Measurements from ENCODE around the gene HOXC10. TPM values are rescaled to one million over a fixed set of nuclear protein-coding genes. Genes with fewer than 3 reads are reported as not detected.

The HOXC10 gene
- total and polyA plus RNA-seq, 2 donors (not counting 1 experiment from before 2014, with no cell fraction given): not detected

DNA sequence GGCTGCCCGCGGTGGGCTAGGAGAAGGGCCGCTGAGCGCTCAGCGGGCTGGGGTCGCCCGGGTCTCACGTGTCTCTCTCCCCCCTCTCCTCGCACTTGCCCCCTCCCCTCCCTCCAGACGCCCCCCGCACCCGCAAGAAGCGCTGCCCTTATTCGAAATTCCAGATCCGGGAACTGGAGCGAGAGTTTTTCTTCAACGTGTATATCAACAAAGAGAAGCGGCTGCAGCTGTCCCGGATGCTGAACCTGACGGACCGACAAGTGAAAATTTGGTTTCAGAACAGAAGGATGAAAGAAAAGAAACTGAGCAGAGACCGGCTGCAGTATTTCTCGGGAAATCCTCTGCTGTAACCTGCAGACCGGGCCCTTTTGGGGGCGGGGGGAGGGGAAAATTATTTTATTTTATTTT lies 9.9 kb upstream of the HOXC10 start:
- Histone ChIP-seq H4K20me1 (ENCODE audit: control insufficient read depth, insufficient read depth, low read length, poor library complexity, severe bottlenecking) (no peaks in the 10 kb centered on the region), H3K4me2 (replicated peaks; ENCODE audit: low read depth, low read length, poor library complexity, severe bottlenecking) (peak overlapping the region; percentile 79), H3K36me3 (replicated peaks in 1 of 2; ENCODE audit: control extremely low read depth in 1 of 2, control insufficient read depth in 1 of 2, extremely low read depth in 1 of 2, insufficient read depth in 2 of 2, low read length in 1 of 2) (no peaks in the 10 kb centered on the region), H3K9me3 (ENCODE audit: control extremely low read depth in 1 of 3, control insufficient read depth in 2 of 3, insufficient read depth in 1 of 3, low read length in 2 of 3) (peaks cover 0 to 74% (median 13%) of the 10 kb centered on the region in 3 donors), H2AFZ (ENCODE audit: insufficient read depth, low read depth, low read length, poor library complexity, severe bottlenecking) (peak overlapping the region; percentile 47), H3K4me1 (ENCODE audit: control insufficient read depth in 2 of 2, insufficient read depth in 2 of 2, low read length in 2 of 2) (peaks cover 25 to 40% of the 10 kb centered on the region in 2 donors), H3K27ac (ENCODE audit: low read length in 2 of 2) (no peak overlapping the region), H3K27me3 (replicated peaks in 1 of 4; ENCODE audit: control extremely low read depth in 1 of 4, control insufficient read depth in 3 of 4, insufficient read depth in 4 of 4, low read length in 3 of 4) (peaks cover 0 to 98% (median 85%) of the 10 kb centered on the region in 4 experiments), H3K4me3 (ENCODE audit: control extremely low read depth in 1 of 5, extremely low read depth in 1 of 5, insufficient read depth in 1 of 5, low read depth in 2 of 5, low read length in 4 of 5) (peak overlapping the region in 2 of 5 experiments; percentile 18 to 54), H3K79me2 (ENCODE audit: control insufficient read depth, insufficient read depth, low read length) (no peaks in the 10 kb centered on the region), H3K9ac (ENCODE audit: low read length) (peak overlapping the region; percentile 51)
- DNase-seq (peak; percentile 36), ATAC-seq (ENCODE audit: low read depth) (no peak)
- Mint-ChIP-seq H3K9me3 (ENCODE audit: insufficient read depth) (peaks cover 2% of the 10 kb centered on the region), H3K4me3 (peak overlapping the region; percentile 74), H3K4me1 (peaks cover 21% of the 10 kb centered on the region), H3K27me3 (peaks cover 85% of the 10 kb centered on the region), H3K27ac (peak overlapping the region; percentile 26)
- intact Hi-C loops (cut with micrococcal nuclease): loop anchor here (2.0 to 5.0 kb wide), 2 partner anchors 22 to 37 kb away; no protein-coding TSS in a partner anchor
- TF ChIP-seq, protein P1, sequence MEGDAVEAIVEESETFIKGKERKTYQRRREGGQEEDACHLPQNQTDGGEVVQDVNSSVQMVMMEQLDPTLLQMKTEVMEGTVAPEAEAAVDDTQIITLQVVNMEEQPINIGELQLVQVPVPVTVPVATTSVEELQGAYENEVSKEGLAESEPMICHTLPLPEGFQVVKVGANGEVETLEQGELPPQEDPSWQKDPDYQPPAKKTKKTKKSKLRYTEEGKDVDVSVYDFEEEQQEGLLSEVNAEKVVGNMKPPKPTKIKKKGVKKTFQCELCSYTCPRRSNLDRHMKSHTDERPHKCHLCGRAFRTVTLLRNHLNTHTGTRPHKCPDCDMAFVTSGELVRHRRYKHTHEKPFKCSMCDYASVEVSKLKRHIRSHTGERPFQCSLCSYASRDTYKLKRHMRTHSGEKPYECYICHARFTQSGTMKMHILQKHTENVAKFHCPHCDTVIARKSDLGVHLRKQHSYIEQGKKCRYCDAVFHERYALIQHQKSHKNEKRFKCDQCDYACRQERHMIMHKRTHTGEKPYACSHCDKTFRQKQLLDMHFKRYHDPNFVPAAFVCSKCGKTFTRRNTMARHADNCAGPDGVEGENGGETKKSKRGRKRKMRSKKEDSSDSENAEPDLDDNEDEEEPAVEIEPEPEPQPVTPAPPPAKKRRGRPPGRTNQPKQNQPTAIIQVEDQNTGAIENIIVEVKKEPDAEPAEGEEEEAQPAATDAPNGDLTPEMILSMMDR (IDR thresholded peaks at IDR 0.05): no peak
- TF ChIP-seq EZH2 (IDR thresholded peaks at IDR 0.05; ENCODE audit: borderline replicate concordance, insufficient read depth, low read depth, low read length, poor library complexity, severe bottlenecking): no peak
- ChIA-PET CTCF (interaction anchor here (0.7 kb wide), 1 partner anchor 89 kb away, joined by 4 read pairs; no protein-coding TSS in a partner anchor), POLR2A (interaction anchor here (0.6 kb wide), 1 partner anchor 179 kb away, joined by 3 read pairs; no protein-coding TSS in a partner anchor)
- 9% methylated on average over 19 of the region's 25 CpGs for WGBS (ENCODE audit: insufficient coverage)

DNA sequence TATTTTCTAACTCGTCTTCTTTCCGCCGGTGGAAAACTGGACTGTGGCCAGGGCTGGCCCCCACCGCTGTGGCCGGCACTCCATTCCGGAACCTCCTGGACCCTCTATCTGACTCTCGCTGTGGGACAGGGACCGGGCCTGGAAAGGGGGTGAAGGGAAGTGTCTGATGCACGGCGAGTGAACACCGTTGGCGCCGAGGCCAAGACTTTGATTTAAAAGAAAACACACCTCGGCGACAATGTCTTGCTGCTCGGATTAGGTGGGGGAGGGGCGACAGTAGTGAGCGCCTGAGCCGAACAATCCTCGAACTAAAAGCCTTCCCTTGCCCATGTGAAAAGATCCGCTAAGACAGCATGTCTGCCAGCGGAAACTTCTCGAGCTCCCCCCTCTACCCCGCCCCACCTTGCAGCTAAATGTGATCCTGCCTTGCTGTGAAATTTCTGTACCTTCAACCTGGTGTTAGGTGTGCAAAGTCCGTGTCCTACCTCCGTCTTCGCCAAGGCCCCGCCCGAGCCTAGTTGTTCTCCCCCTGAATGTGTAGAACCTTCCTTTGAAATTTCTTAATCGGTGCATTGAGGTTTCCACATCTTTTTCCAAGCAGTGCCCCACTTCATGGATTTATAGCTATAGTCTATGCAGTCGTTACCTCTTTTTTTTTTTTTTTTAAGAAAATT lies 9.3 kb upstream of the HOXC10 start:
- H3K4me3 ChIP-seq (ENCODE audit: control extremely low read depth in 1 of 5, extremely low read depth in 1 of 5, insufficient read depth in 1 of 5, low read depth in 2 of 5, low read length in 4 of 5): no peak overlapping the region
- ChIA-PET POLR2A (interaction anchor here (0.6 kb wide), 2 partner anchors 20 to 105 kb away, joined by 7 to 10 read pairs; no protein-coding TSS in a partner anchor), CTCF (interaction anchor here (0.7 kb wide), 2 partner anchors 89 to 275 kb away, joined by 4 to 5 read pairs; no protein-coding TSS in a partner anchor)
- DNase-seq (peak; percentile 27), ATAC-seq (ENCODE audit: low read depth) (no peak)
- H3K4me3 Mint-ChIP-seq: peak overlapping the region; percentile 74
- H3K4me2 ChIP-seq (replicated peaks; ENCODE audit: low read depth, low read length, poor library complexity, severe bottlenecking): peak overlapping the region; percentile 79
- H3K4me1 ChIP-seq (ENCODE audit: control insufficient read depth in 2 of 2, insufficient read depth in 2 of 2, low read length in 2 of 2): peaks cover 25 to 42% of the 10 kb centered on the region in 2 donors
- no peaks in the 10 kb centered on the region for H3K79me2 ChIP-seq (ENCODE audit: control insufficient read depth, insufficient read depth, low read length)
- H3K4me1 Mint-ChIP-seq: peaks cover 21% of the 10 kb centered on the region
- intact Hi-C loops (cut with micrococcal nuclease): loop anchor here (2.0 to 5.0 kb wide), 2 partner anchors 23 to 37 kb away; no protein-coding TSS in a partner anchor
- peaks cover 85% of the 10 kb centered on the region for H3K27me3 Mint-ChIP-seq
- H3K9me3 ChIP-seq (ENCODE audit: control extremely low read depth in 1 of 3, control insufficient read depth in 2 of 3, insufficient read depth in 1 of 3, low read length in 2 of 3): peaks cover 0 to 73% (median 13%) of the 10 kb centered on the region in 3 donors
- H3K9me3 Mint-ChIP-seq (ENCODE audit: insufficient read depth): peaks cover 2% of the 10 kb centered on the region
- TF ChIP-seq, protein P1 (IDR thresholded peaks at IDR 0.05): no peak
- no peak for TF ChIP-seq EZH2 (IDR thresholded peaks at IDR 0.05; ENCODE audit: borderline replicate concordance, insufficient read depth, low read depth, low read length, poor library complexity, severe bottlenecking)
- peaks cover 0 to 97% (median 85%) of the 10 kb centered on the region in 4 experiments for H3K27me3 ChIP-seq (replicated peaks in 1 of 4; ENCODE audit: control extremely low read depth in 1 of 4, control insufficient read depth in 3 of 4, insufficient read depth in 4 of 4, low read length in 3 of 4)
- no peaks in the 10 kb centered on the region for H3K36me3 ChIP-seq (replicated peaks in 1 of 2; ENCODE audit: control extremely low read depth in 1 of 2, control insufficient read depth in 1 of 2, extremely low read depth in 1 of 2, insufficient read depth in 2 of 2, low read length in 1 of 2)
- H3K27ac Mint-ChIP-seq: peak overlapping the region; percentile 62
- peak overlapping the region; percentile 51 for H3K9ac ChIP-seq (ENCODE audit: low read length)
- H4K20me1 ChIP-seq (ENCODE audit: control insufficient read depth, insufficient read depth, low read length, poor library complexity, severe bottlenecking): no peaks in the 10 kb centered on the region
- H2AFZ ChIP-seq (ENCODE audit: insufficient read depth, low read depth, low read length, poor library complexity, severe bottlenecking): no peak overlapping the region
- H3K27ac ChIP-seq (ENCODE audit: low read length in 2 of 2): no peak overlapping the region
- WGBS (ENCODE audit: insufficient coverage): 9% methylated on average over 26 of the region's 31 CpGs
